NT2/D1 (cell line): ENCODE results near the gene RMI2.
"Not testable (repeated sequence)": the region's sequence is repeated elsewhere in the genome, so short reads cannot be mapped to it uniquely, and the experiment has no call there.

Source experiments
- SUZ12 ChIP-seq: IDR thresholded peaks from 2 replicates; pipeline ENCODE4 v1.6.1; 2011; ENCODE audit not compliant: insufficient read length, insufficient read depth; ENCODE audit errors: extremely low read depth
- YY1 ChIP-seq: IDR thresholded peaks from 2 replicates; pipeline ENCODE4 v1.6.1; 2011; ENCODE audit not compliant: insufficient read length, insufficient read depth

- not testable (repeated sequence) for TF ChIP-seq YY1, SUZ12
Measured at GRCh38 chr16:11370932-11371279, 25.6 kb downstream of the RMI2 start.
